LHCN-M2 (cell line): ENCODE measurements around the gene CMTM2. TPM values are rescaled to one million over a fixed set of nuclear protein-coding genes. Genes with fewer than 3 reads are reported as not detected.

Experiments
- DNase-seq: peaks from one replicate; pipeline ENCODE4 v3.0.0-alpha.2; 2012; ENCODE audit warnings: low read depth
- polyA plus RNA-seq: library from polyadenylated mRNA; unstranded; fragments of >200 nt; gene quantifications from one replicate; pipeline ENCODE4 v1.2.1, GENCODE V29; 2012; ENCODE audit warnings: missing spikeins
- total RNA-seq: library from RNA; depleted of rRNA; stranded (reverse); fragments of >200 nt; gene quantifications from 2 replicates; pipeline ENCODE4 v1.2.3, GENCODE V29; 2014; rRNA removed

The CMTM2 gene, protein sequence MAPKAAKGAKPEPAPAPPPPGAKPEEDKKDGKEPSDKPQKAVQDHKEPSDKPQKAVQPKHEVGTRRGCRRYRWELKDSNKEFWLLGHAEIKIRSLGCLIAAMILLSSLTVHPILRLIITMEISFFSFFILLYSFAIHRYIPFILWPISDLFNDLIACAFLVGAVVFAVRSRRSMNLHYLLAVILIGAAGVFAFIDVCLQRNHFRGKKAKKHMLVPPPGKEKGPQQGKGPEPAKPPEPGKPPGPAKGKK
- total RNA-seq: not detected in 2 replicates
- 0.07 TPM for polyA plus RNA-seq

- DNase-seq: no peak
These were observed at the start of gene CMTM2 for GRCh38 chr16:66578651-66579531. TSS of gene CMTM2 (plus strand) at chr16:66579463. CDS start at chr16:66579608, 145 bp downstream.

DNA sequence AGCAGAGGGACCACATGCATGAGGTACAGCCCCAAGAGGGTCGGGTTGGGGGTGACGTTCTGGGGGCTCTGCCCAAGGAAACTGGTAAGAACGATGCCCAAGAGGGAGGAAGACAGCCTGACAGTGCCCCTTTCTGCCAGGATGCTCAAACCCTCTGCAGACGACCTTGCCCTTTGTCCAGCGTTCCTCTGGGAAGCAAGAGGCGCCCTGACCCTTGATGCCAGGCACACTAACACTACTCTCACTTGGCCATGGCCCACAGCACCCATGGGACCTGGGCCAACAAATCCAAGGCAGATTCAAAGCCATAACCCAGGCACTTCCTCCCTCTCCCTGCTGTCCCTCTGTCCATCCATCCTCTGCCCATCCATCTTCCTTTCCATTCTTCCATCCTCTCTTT is 49.8 kb upstream of the CMTM2 start:
- DNase-seq: no peak

- DNase-seq: no peak
These were observed 44.9 kb upstream of the CMTM2 start for GRCh38 chr16:66534376-66534799.

GRCh38 chr16:66536525-66536924 is 42.7 kb upstream of the CMTM2 start:
- no peak for DNase-seq

- DNase-seq: no peak
These were observed 42.0 kb upstream of the CMTM2 start for GRCh38 chr16:66537236-66537635.

DNA sequence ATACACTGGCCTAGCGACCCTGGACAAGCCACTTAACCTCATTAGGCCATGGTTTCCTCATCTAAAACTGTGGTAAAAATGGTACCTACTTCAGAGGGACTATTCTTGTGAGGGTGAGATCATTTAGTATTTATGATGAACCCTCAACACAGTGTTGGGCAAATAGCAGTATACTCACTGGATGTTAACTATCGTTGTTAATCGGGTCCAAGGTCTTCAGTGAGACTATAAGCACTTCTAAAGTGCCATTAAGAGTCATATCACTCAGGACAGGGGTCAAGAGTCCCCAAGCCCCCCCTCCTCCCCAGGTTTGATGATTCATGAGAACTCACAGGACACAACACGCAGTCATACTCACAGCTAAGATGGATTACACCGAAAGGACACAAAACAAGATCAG is 40.4 kb upstream of the CMTM2 start:
- DNase-seq: no peak

GRCh38 chr16:66539623-66540469 is 39.4 kb upstream of the CMTM2 start:
- DNase-seq: no peak

- no peak for DNase-seq
These were observed 37.6 kb upstream of the CMTM2 start for GRCh38 chr16:66541388-66542355.

- DNase-seq: no peak
These were observed 36.9 kb upstream of the CMTM2 start for GRCh38 chr16:66542396-66542795.

GRCh38 chr16:66543541-66543940 is 35.7 kb upstream of the CMTM2 start:
- DNase-seq: no peak

DNA sequence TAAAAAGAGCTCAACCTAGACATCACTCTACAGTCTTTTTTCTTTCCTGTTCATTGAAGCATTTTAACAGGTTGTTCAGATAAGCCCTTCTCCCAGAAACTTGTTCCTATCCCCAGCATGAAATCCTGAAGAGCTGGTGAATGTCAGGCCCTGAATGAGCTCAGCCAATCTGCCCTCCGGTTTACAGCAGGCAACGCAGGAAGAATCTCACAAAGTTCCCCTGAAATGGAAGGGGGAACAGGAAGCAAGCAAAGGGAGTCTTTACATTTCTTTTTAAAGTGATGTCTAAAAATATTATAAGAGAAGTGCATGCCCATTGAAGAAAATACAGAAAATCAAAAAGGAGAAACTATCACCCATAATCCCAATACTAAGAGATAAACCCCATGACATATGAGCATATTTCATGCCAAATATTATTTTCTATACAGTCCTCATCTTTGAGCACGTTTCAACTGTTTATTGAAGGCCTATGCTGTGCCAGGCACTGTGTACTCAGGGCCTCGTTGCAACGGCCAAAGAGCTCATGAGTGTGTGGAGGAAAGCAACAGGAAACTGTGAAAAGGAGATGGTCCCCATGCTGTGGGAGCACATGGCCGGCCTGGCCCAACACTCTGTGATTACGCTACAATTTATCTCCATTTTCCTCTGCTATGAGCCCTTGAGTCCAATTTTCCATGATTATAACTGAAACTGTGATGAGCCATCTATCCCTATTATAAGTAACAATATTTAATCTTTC is 35.1 kb upstream of the CMTM2 start:
- DNase-seq: no peak

DNA sequence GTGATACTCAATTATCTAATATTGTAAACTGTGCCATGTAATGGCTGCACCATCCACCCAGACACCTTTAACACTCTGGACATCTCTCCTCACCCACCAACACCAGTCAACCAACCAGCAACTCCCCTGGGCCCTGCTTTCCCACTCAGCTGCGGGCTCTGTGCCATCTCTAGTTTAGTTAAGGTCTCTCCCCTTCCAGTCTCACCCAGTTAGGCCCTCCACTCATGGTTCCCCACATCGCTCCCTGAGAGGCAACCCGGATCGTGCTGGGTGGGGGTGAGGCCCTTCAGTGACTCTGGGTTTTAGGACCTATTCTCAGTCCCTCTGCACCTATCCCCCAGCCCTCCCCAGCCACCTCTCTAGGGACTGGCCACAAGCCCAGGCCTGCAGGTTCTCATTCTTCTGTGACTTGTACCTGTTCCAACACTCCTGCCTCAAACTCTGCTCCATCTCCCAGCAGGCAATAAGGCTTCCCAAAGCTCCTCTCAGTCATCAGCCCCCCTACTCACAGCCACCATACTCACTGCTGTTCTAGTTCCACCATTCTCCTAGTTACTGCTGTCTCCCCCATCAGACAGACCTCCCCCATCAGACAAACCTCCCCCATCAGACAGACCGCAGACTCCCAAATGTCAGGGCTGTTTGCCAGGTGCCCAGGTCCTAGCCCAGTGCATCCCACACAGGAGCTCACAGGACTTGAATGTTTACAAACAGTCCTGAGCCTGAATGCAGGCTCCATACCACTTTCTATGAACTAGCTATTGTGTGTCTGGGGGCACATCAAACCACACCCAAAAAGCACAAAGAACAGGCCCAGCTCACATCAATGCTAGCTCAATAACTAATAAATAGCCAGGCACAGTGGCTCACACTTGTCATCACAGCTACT is 31.9 kb upstream of the CMTM2 start:
- no peak for DNase-seq

DNA sequence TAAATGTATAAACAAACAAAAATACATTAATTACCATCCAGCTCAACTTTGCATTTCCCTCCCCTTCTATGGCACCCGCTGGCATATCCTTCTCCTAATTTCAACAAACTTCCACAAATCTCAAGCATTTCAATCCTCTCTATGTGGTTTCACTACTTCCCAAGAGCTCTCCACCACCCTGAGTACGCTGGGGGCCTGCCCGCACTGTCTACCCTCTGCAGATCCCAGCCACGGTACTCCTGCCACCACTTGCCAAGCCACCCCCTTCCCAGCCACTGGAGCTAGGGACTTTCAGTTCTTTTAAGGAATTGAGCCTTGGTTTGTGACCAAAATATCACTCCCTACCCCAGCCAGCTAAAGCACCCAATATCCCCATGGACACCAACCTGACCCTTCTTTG is 31.2 kb upstream of the CMTM2 start:
- DNase-seq: no peak

DNA sequence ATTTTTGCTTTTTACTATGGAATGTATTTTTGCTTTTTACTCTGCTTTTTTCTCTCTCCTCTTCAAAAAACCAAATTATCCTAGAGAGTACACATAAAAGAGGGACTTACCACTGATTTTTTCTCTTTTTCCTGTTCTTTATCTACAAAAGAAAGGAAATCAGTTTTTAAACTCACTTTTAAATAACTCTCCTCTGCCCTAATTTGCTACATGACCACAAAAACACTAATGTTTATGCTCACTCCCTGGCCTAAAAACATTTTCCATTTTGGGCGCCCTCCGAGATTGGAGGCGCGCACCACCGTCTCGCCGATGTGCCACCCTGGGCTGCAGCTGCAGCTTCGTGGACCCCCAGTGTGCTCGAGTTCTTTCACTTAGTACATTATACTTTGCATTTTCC is 30.4 kb upstream of the CMTM2 start:
- no peak for DNase-seq

- DNase-seq: peak; percentile 74
These were observed 29.8 kb upstream of the CMTM2 start, which contains the start of gene TK2 for GRCh38 chr16:66549284-66550131. TSS of gene TK2 (minus strand) at chr16:66550122. CDS start at chr16:66550061, 61 bp downstream.

DNA sequence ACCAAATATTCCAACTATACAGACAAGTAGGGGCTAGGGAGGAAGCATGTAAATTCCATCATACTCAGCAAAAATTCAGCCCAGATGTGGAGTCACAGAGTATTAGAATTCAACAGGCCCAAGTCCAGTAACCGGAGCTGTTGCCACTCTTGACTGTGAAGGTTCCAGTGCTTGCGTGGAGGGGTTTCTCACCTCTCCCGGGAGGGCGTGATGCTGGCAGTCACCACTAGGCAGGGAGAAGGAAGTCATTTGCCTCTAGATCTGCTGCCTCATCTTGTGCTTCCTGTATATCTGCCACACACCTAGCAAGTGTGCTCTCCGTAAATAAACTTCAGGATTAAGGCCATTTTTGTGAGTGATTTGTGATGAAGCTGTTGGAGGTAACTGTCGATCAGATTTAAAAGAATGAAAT is 27.9 kb upstream of the CMTM2 start:
- peak; percentile 39 for DNase-seq

GRCh38 chr16:66551788-66552285 is 27.4 kb upstream of the CMTM2 start:
- DNase-seq: no peak
